Aorta (tissue), 5 donors: ENCODE results near the gene CDNF. TPM values are rescaled to one million over a fixed set of nuclear protein-coding genes. Genes with fewer than 3 reads are reported as not detected.
"Not testable (repeated sequence)": the region's sequence is repeated elsewhere in the genome, so short reads cannot be mapped to it uniquely, and the experiment has no call there.

ENCODE experiments used
- ATAC-seq: fragments of 200-7000 bp; cut with Tn5 transposase; one replicate; pipeline ENCODE4 v1.9.1; 2022; ENCODE audit warnings: moderate library complexity; ENCODE audit not compliant: low FRiP score
- DNase-seq, 2 donors: peaks; one replicate each; pipeline ENCODE4 v3.0.0-alpha.2; 2020
- H3K27ac ChIP-seq, 2 donors: one replicate each; pipeline ENCODE4 v1.5.1; 2013; ENCODE audit warnings: low read length in 2 of 2, mild to moderate bottlenecking in 2 of 2, moderate library complexity in 2 of 2, control low read depth in 1 of 2, inconsistent platforms in 1 of 2, low read depth in 1 of 2
- H3K27me3 ChIP-seq, 2 donors: one replicate each; pipeline ENCODE4 v1.6.1; 2013; ENCODE audit warnings: control low read depth in 1 of 2, low read length in 1 of 2, mild to moderate bottlenecking in 1 of 2, moderate library complexity in 1 of 2; ENCODE audit not compliant: insufficient read depth in 2 of 2, control insufficient read depth in 1 of 2
- H3K36me3 ChIP-seq, 2 donors: one replicate each; pipeline ENCODE4 v1.6.1; 2013; ENCODE audit warnings: control low read depth in 1 of 2, low read length in 1 of 2, mild to moderate bottlenecking in 1 of 2; ENCODE audit not compliant: insufficient read depth in 2 of 2, control insufficient read depth in 1 of 2
- H3K4me1 ChIP-seq, 2 donors: one replicate each; pipeline ENCODE4 v1.6.1; 2013; ENCODE audit warnings: low read length in 2 of 2, control low read depth in 1 of 2, mild to moderate bottlenecking in 1 of 2, moderate library complexity in 1 of 2; ENCODE audit not compliant: insufficient read depth in 2 of 2, control insufficient read depth in 1 of 2
- H3K4me3 ChIP-seq, 2 donors: one replicate each; pipeline ENCODE4 v1.5.1; 2013; ENCODE audit warnings: low read length in 2 of 2, control low read depth in 1 of 2, mild to moderate bottlenecking in 1 of 2
- H3K9me3 ChIP-seq: one replicate; pipeline ENCODE4 v1.6.1; 2013; ENCODE audit warnings: mild to moderate bottlenecking, low read length; ENCODE audit not compliant: control insufficient read depth
- WGBS, 2 donors: extraction: QIAGEN DNeasy Blood & Tissue Kit; methylation state at CpG; one replicate each; pipeline ENCODE4 v1.1.7; 2013; 5-methylcytosine and 5-hydroxymethylcytosine counted together
- intact Hi-C, 2 donors: fragments of 100-400 bp; cut with DNase I; formaldehyde crosslinking; loops; one replicate each; pipeline versions ENCODE4 v1.14.2 to v1.15.0; 2022
- polyA plus RNA-seq, 2 donors: library from polyadenylated mRNA; stranded (reverse); fragments of 200-250 nt; gene quantifications; one replicate each; pipeline ENCODE4 v1.2.3, GENCODE V29; 2013
- total RNA-seq, 2 donors: library from RNA; stranded (reverse); fragmentation: NEBNext Ultra II Directional; extraction: Animal tissue kit (Norgen Biotek cat#: 25700); gene quantifications; one replicate each; pipeline ENCODE4 v1.2.1, GENCODE V29; 2021
- donor health status: healthy with polysubstance abuse.
- donor health status: Bipolar disorder and iron deficiency.
- donor health status: DM: no; HTN: no; CAD: no.
- donor health status: DM: no; HTN: no; CAD: no.
- donor health status: DM: yes; HTN: yes; CAD: no.

The CDNF gene
- total and polyA plus RNA-seq, 4 donors = 1.3 to 1.9 (median 1.9) TPM; not detected in 1

DNA sequence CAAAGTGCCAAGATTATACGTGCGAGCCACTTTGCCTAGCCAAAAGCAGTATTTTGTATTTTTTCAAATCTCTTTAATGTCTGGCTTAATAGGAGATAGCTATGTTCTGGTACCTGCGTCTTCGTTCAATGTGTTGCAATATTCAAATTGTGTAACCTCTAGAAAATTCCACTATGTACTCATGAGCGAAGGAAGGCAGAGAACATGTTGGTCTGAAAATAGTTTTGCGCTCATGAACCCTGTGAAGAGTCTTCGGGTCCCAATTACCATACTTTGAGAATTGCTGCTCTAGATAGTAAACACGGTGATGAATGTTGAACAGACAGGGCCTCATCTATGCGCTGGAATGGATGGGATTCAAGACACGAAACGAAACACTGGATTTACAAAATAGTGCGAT, 38.1 kb upstream of the CDNF start:
- Histone ChIP-seq H3K27me3 (no peaks in the 10 kb centered on the region), H3K36me3 (no peaks in the 10 kb centered on the region), H3K9me3 (no peaks in the 10 kb centered on the region), H3K4me1 (no peaks in the 10 kb centered on the region), H3K27ac (no peak overlapping the region), H3K4me3 (no peak overlapping the region)
- ATAC-seq (no peak), DNase-seq (no peak)
- WGBS, 2 donors = 93 to 94% methylated on average over 12 of the region's 12 CpGs
- intact Hi-C loops = loop anchor here in 1 of 2 donors (10.0 kb wide), 1 partner anchor 219 kb away; the partner anchor contains the start of gene RPP38

DNA sequence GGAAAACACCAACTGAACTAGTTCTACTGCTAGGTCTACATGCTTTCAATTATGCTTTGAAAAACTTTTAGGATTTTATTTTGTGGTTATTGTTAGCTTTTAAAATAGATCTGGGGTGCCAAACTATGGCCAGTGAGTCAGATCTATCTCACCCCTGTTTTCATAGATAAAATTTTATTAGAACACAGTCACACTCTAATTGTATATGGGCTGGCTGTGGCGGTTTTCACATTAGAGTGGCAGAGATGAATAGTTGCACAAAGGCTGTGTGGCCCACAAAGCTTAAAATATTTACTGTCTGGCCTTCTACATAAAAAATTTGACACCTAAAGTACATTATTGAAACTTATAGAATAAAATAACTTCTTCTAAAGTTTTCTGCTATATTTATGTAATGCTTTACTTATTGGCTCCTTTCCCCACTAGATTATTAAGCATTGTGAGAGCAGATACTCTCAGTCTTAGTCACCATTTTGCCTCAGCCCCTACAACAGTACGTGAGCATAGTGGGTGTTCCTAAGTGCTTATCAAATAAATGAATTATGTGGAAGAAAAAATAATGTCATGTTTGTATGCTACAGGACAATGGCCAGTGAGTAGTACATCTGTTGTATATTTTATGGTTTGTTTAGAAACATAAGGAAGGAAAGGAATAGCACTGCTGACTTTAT, 35.4 kb upstream of the CDNF start:
- Histone ChIP-seq H3K4me1 (no peaks in the 10 kb centered on the region), H3K27ac (no peak overlapping the region), H3K36me3 (peaks cover 0 to 2% of the 10 kb centered on the region in 2 donors), H3K9me3 (no peaks in the 10 kb centered on the region), H3K4me3 (no peak overlapping the region), H3K27me3 (no peaks in the 10 kb centered on the region)
- WGBS, 2 donors = 59 to 62% methylated on average over 2 of the region's 2 CpGs
- ATAC-seq = no peak
- no peak for DNase-seq
- intact Hi-C loops = loop anchor here in 1 of 2 donors (10.0 kb wide), 1 partner anchor 222 kb away; the partner anchor contains the start of gene RPP38

- H3K36me3 ChIP-seq, H3K4me1 ChIP-seq, H3K4me3 ChIP-seq, H3K27ac ChIP-seq, H3K27me3 ChIP-seq, ATAC-seq, DNase-seq, H3K9me3 ChIP-seq, intact Hi-C loops: not testable (repeated sequence)
- 100% methylated on average over 3 of the region's 3 CpGs for WGBS, 2 donors
These were observed 27.0 kb upstream of the CDNF start for GRCh38 chr10:14864871-14865270.

- DNase-seq, intact Hi-C loops, H3K4me3 ChIP-seq, H3K27ac ChIP-seq, H3K36me3 ChIP-seq, H3K9me3 ChIP-seq, ATAC-seq, H3K27me3 ChIP-seq, H3K4me1 ChIP-seq: not testable (repeated sequence)
- WGBS, 2 donors = 95 to 98% methylated on average over 6 of the region's 6 CpGs
These were observed 26.6 kb upstream of the CDNF start for GRCh38 chr10:14864466-14864865.

DNA sequence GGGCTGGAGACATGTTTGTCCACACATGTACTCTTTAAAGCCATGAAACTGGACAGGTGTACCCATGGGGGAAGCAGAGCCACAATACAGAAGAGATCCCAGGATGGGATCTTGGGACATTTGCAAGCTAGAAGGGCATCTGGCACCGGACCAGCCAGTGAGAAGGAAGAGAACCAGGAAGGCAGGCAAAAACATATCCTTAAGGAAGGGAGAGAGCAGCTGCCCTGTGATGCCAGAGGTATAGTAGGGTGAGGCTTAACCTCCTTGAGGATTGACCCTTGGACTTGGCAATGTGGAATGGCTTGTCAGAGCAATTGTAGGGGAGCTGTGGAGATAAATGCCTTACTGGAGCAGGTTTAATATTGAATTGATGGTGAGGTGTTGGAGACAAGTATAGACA, 23.0 kb upstream of the CDNF start:
- Histone ChIP-seq H3K4me3 (no peak overlapping the region), H3K36me3 (peaks cover 4 to 9% of the 10 kb centered on the region in 2 donors), H3K4me1 (no peaks in the 10 kb centered on the region), H3K9me3 (no peaks in the 10 kb centered on the region), H3K27me3 (no peaks in the 10 kb centered on the region), H3K27ac (no peak overlapping the region)
- ATAC-seq (no peak), DNase-seq (no peak)
- intact Hi-C loops = no loop called here
- WGBS, 2 donors = 82 to 89% methylated on average over 1 of the region's 1 CpG

DNA sequence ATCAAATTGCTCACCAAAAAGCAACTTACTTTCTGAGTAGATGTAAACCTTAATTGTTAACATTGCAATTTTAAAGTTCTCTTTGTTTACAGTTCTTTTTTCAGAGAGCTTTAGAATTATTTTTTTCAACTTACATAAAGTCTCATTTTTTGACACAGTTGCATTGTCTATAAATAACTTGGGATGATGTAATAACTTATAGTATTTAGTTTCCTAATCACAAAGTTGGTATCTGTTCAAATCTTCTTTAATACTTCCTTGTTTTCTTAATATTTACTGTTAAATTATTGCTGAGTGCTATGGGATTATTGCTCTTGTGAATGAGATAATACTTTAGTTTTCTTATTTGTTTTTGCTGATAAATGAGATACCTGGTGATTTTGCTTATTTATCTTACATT, 21.9 kb upstream of the CDNF start:
- H3K4me3 ChIP-seq = no peak overlapping the region

DNA sequence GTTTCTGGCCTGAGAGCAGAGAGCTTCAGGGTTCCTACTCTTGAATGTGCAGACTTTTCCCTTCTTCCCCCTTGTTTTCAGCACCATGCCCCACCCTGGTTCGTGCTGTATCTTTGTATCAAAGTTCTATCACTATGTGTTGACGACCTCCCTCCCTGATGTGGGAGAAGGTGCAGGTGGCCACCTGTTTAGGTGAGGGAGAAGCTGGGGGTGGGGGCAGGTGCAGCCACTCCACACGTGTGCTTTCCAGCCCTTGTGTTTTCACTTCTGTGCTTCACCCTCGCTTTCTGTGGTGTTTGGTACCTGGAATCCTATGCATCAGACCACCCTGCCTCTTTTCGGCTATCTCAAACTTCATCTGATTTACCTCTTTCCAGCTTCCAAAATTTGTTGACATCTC, 21.2 kb upstream of the CDNF start:
- WGBS, 2 donors = 84 to 85% methylated on average over 5 of the region's 5 CpGs
- intact Hi-C loops = no loop called here

More for the DNA sequence above, 21.9 kb upstream of the CDNF start:
- Histone ChIP-seq H3K27ac (no peak overlapping the region), H3K36me3 (peaks cover 4 to 9% of the 10 kb centered on the region in 2 donors), H3K4me1 (no peaks in the 10 kb centered on the region), H3K9me3 (no peaks in the 10 kb centered on the region), H3K27me3 (no peaks in the 10 kb centered on the region)
- ATAC-seq = no peak
- intact Hi-C loops = no loop called here
- DNase-seq = no peak

GRCh38 chr10:14858338-14858960, 20.6 kb upstream of the CDNF start:
- H3K27ac ChIP-seq = no peak overlapping the region
- H3K27me3 ChIP-seq = no peaks in the 10 kb centered on the region
- DNase-seq (no peak), ATAC-seq (no peak)
- H3K9me3 ChIP-seq = no peaks in the 10 kb centered on the region
- no peaks in the 10 kb centered on the region for H3K4me1 ChIP-seq
- WGBS, 2 donors = 92 to 94% methylated on average over 6 of the region's 6 CpGs
- intact Hi-C loops = no loop called here
- no peak overlapping the region for H3K4me3 ChIP-seq
- peaks cover 3 to 9% of the 10 kb centered on the region in 2 donors for H3K36me3 ChIP-seq

More for the DNA sequence above, 21.2 kb upstream of the CDNF start:
- no peak overlapping the region for H3K27ac ChIP-seq
- H3K4me3 ChIP-seq = no peak overlapping the region
- DNase-seq (no peak), ATAC-seq (no peak)
- peaks cover 4 to 9% of the 10 kb centered on the region in 2 donors for H3K36me3 ChIP-seq
- H3K9me3 ChIP-seq = no peaks in the 10 kb centered on the region
- H3K27me3 ChIP-seq = no peaks in the 10 kb centered on the region
- no peaks in the 10 kb centered on the region for H3K4me1 ChIP-seq

DNA sequence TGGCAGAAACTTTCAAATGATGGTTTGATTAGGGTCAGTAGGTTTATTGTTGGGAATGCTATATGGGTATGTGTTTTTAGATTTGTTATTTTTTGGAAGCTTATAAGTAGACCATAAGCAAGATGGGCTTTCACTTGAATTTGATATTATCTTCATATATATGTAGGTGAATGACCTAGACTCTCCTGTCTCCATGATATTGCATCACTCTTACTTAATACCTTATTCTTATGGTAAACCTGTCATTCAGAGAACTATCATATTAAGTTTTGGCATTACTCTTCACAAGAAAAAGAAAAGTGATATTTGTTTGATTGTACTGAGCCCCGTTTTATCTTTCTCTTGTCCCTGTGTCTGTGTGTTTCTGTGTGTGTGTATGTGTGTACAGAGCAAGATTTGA, 17.6 kb upstream of the CDNF start:
- H3K27me3 ChIP-seq = no peaks in the 10 kb centered on the region
- H3K27ac ChIP-seq = no peak overlapping the region
- no peaks in the 10 kb centered on the region for H3K9me3 ChIP-seq
- H3K4me1 ChIP-seq = no peaks in the 10 kb centered on the region
- H3K4me3 ChIP-seq = no peak overlapping the region
- 84 to 92% methylated on average over 1 of the region's 1 CpG for WGBS, 2 donors
- peaks cover 0 to 6% of the 10 kb centered on the region in 2 donors for H3K36me3 ChIP-seq
- DNase-seq = no peak
- no peak for ATAC-seq
- intact Hi-C loops = no loop called here
